Measurements from ENCODE around the gene ADGRD2. TPM values are rescaled to one million over a fixed set of nuclear protein-coding genes. Genes with fewer than 3 reads are reported as not detected.

ADGRD2 gene
- total and polyA plus RNA-seq, 9 of the 15 experiments (the other 6 are each of a cell fraction or from before 2014, with no cell fraction given) = not detected

GRCh38 chr9:124419832-124420489 is 30.3 kb upstream of the ADGRD2 start:
- H3K36me3 ChIP-seq (ENCODE audit: control insufficient read depth, insufficient read depth, low read length) = no peaks in the 10 kb centered on the region; the same call in 2 of the 3 replicates
- POLR2A ChIA-PET = interaction anchor here (0.6 kb wide), 1 partner anchor 213 kb away, joined by 4 read pairs; no protein-coding TSS in a partner anchor
- H2AFZ ChIP-seq (ENCODE audit: low read depth, low read length) = no peak overlapping the region
- no peak overlapping the region for H3K9ac ChIP-seq (ENCODE audit: insufficient read depth in 1 of 2, low read depth in 2 of 2, low read length in 2 of 2)
- peaks cover 3% of the 10 kb centered on the region for H3K79me2 ChIP-seq (ENCODE audit: control insufficient read depth, insufficient read depth, low read length)
- DNase-seq (ENCODE audit: extremely low read depth in 1 of 4, low spot score in 3 of 4) (no peak), ATAC-seq (no peak; the same call in 2 of the 3 replicates), FAIRE-seq (no peak)
- H4K20me1 ChIP-seq (replicated peaks; ENCODE audit: control insufficient read depth, insufficient read depth, low read length) = no peaks in the 10 kb centered on the region; the same call in 1 of the 2 replicates
- peaks cover 6% of the 10 kb centered on the region for H3K9me3 ChIP-seq (replicated peaks; ENCODE audit: control insufficient read depth, insufficient read depth, low read depth, low read length)
- CTCF ChIA-PET (ENCODE audit: low intra/inter-chr PET ratio) = interaction anchor here (0.6 to 2.4 kb wide), 3 partner anchors 116 to 299 kb away, joined by 3 to 29 read pairs (median 5); no protein-coding TSS in a partner anchor
- peaks cover 0 to 8% of the 10 kb centered on the region in 2 experiments; a peak in 2 of 5 replicates for H3K27me3 ChIP-seq (ENCODE audit: control insufficient read depth in 2 of 2, insufficient read depth in 2 of 2, low read length in 2 of 2)
- H3K4me3 ChIP-seq = no peak overlapping the region
- H3K27ac ChIP-seq (ENCODE audit: extremely low read depth, low read depth, low read length) = no peak overlapping the region
- intact Hi-C loops (cut with micrococcal nuclease) (loop anchor here (1.0 kb wide), 1 partner anchor 116 kb away; no protein-coding TSS in a partner anchor), in situ Hi-C loops (cut with MboI) (loop anchor here (25.0 kb wide), 1 partner anchor 292 kb away; no protein-coding TSS in a partner anchor)
- WGBS (ENCODE audit: insufficient coverage, low coverage, missing lambda C conversion rate) = 56% methylated on average over 5 of the region's 6 CpGs
- peaks cover 11 to 19% of the 10 kb centered on the region in 2 experiments; a peak in 4 of 5 replicates for H3K4me1 ChIP-seq (replicated peaks in 1 of 2; ENCODE audit: control insufficient read depth in 2 of 2, insufficient read depth in 2 of 2, low read length in 2 of 2)
- H3K9me1 ChIP-seq (ENCODE audit: control insufficient read depth, insufficient read depth, low read length) = no peaks in the 10 kb centered on the region
- TF ChIP-seq ZNF41 (CRISPR knock-in tag; conservative IDR thresholded peaks at IDR 0.05) (no peak), ZBTB7A (IDR thresholded peaks at IDR 0.05; ENCODE audit: borderline replicate concordance, control insufficient read depth, low read depth, low read length) (peak; percentile 5; the same call in 1 of the 2 replicates), BCOR (IDR thresholded peaks at IDR 0.05) (0 out of 2 replicates have a peak, but pooled peaks have one; percentile 10), SFPQ (IDR thresholded peaks at IDR 0.05; ENCODE audit: low read depth, low read length) (no peak), ESRRA (IDR thresholded peaks at IDR 0.05; ENCODE audit: borderline replicate concordance, low read depth) (peak; percentile 90), XRCC4 (IDR thresholded peaks at IDR 0.05; ENCODE audit: extremely low read depth, insufficient read depth, insufficient read length) (no peak), TAL1 (IDR thresholded peaks at IDR 0.05) (no peak), MAX (CRISPR knock-in tag; IDR thresholded peaks at IDR 0.05) (0 out of 2 replicates have a peak, but pooled peaks have one; percentile 36), THRB (CRISPR knock-in tag; conservative IDR thresholded peaks at IDR 0.05) (no peak)
- TF ChIP-seq, protein P1, sequence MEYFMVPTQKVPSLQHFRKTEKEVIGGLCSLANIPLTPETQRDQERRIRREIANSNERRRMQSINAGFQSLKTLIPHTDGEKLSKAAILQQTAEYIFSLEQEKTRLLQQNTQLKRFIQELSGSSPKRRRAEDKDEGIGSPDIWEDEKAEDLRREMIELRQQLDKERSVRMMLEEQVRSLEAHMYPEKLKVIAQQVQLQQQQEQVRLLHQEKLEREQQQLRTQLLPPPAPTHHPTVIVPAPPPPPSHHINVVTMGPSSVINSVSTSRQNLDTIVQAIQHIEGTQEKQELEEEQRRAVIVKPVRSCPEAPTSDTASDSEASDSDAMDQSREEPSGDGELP (CRISPR knock-in tag; IDR thresholded peaks at IDR 0.05; ENCODE audit: borderline replicate concordance) = 0 out of 2 replicates have a peak, but pooled peaks have one; percentile 2
- TF ChIP-seq, protein P2, sequence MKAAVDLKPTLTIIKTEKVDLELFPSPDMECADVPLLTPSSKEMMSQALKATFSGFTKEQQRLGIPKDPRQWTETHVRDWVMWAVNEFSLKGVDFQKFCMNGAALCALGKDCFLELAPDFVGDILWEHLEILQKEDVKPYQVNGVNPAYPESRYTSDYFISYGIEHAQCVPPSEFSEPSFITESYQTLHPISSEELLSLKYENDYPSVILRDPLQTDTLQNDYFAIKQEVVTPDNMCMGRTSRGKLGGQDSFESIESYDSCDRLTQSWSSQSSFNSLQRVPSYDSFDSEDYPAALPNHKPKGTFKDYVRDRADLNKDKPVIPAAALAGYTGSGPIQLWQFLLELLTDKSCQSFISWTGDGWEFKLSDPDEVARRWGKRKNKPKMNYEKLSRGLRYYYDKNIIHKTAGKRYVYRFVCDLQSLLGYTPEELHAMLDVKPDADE (conservative IDR thresholded peaks at IDR 0.05; ENCODE audit: control insufficient read depth, low read depth, low read length) = 0 out of 2 replicates have a peak, but pooled peaks have one; percentile 9
- no TSS peak for BruUV-seq (replicated peaks)
- H3K4me2 ChIP-seq (ENCODE audit: insufficient read depth, low read length) = no peak overlapping the region

Data from K562 (cell line).